ENCODE data around the gene CDC45.

Gene CDC45

GRCh38 chr22:19469421-19469820 lies 10.3 kb upstream of the CDC45 start:
- no peak for DNase-seq

GRCh38 chr22:19470010-19470409 lies 9.7 kb upstream of the CDC45 start:
- no peak for DNase-seq

DNA sequence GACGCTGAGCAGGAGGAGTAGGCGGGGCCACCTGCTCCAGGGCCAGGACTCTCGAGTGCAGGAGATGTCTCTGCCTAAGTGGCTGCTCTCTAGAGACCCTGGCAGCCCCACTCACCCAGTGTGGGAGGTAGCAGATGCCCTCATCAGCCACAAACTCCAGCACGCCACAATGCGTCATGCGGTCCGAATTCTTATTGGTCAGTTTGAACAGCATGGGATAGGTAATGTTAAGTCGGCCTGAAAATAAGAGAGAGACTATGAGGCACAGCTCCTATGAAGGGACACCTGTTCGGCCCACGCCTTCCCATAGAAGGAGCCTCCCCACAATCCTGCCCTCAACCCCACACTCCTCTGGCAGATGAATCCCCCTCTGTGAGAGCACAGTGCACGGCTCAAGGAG lies 8.1 kb upstream of the CDC45 start:
- DNase-seq: no peak

- no peak for DNase-seq
Measured at GRCh38 chr22:19472233-19472632, 7.5 kb upstream of the CDC45 start.

DNA sequence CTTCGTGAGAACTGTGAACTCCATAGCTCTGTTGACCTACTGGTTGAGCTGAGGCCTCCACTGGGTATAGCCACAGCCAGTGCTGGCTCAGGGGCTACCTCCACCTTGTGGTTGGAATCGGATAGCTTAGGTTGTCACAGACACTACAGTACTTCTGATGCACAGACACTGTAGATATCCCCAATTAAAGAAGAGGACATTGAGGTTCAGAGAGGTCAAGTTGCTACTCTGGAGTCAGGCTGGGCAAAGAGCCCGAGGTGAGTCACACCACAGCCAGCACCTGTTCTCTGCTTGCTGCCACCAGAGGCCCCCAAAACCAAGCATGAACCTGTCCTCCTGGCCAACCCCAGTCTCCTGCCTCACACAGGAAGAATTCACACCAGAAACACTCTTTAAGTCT lies 6.1 kb upstream of the CDC45 start:
- DNase-seq: no peak

- no peak for DNase-seq
Measured at GRCh38 chr22:19476023-19476422, 3.7 kb upstream of the CDC45 start.

DNA sequence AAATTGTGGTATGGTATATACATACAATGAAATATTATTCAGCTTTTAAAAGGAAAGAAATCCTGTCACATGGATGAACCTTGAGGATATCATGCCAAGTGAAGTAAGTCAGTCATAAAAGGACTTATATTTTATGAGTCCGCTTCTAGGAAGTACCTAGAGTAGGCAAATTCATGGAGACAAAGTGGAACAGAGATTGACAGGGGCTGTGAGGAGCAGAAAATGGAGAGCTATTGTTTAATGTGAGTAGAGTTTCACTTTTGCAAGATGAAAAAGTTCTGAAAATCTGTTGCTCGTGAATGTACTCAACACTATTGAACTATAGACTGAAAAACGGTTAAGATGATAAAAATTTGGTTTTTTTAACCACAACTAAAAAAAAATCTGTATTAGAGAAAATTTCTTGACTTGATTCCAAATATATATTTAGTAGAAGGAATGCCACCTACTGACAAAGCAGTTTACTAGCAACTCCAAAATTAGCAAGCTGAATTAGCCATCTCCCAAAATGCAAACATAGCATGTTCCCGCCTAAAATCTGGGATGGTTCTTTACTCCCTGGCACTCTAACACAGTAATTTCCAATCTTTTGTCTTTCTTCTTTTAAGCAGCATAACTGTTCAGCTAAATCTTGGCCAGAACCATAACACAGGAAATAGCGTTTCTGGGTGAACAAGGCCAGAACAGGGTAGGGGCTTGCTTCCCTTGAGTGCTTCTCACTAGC lies 2.2 kb upstream of the CDC45 start:
- no peak for DNase-seq

- peak; percentile 22 for DNase-seq
Measured at GRCh38 chr22:19478045-19478900, 1.4 kb upstream of the CDC45 start.

DNA sequence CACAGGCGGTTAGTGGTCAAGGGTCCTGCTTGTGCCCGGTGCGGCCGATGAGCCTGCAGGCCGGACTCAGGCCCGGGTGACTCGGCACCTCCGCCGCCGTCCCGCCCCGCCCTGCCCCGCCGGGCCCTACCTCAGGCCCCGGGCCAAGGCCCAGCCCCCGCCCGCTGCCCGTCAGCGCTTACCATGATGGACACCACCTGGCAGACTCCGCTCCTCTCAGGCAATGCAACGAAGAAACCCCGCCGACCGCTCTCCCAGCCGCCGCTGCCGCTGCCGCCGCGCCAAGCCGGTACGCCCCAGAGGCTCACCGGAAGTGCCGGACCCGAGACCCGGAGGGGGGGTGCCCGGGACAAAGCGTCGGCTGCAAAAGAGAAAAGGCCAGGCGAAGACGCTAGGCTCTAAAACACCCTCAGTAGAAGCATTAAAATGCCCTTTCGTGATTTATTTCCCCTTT lies 792 bp upstream of the CDC45 start, which contains the start of gene UFD1:
Gene UFD1, minus strand, starts transcription at position 293 of the 454 bp plus-strand sequence. Its CDS starts 108 bp downstream, at position 185.
- DNase-seq: peak; percentile 80

DNA sequence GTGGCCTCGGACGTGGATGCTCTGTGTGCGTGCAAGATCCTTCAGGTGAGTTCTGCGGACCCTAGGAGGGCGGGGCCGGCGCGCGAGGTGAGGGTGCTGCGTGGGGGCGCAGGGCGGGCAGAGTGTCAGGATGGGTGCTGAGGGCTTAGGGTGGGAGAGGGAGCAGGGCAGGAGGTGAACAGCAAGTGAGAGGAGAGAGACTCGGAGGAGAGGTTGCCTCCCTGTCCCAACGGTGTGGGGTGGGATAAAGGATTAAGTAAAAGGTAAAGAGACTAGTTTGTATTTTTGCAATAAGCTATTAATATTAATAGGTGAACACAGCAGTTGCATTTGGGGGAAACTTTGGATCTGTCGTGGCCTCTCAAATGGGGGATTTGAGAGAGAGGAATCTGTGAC lies 451 bp downstream of the CDC45 start:
- no peak for DNase-seq

- no peak for DNase-seq
Measured at GRCh38 chr22:19480789-19481188, 1.1 kb downstream of the CDC45 start.

GRCh38 chr22:19482297-19482696 lies 2.6 kb downstream of the CDC45 start:
- no peak for DNase-seq

- no peak for DNase-seq
Measured at GRCh38 chr22:19483481-19484244, 3.9 kb downstream of the CDC45 start.

DNA sequence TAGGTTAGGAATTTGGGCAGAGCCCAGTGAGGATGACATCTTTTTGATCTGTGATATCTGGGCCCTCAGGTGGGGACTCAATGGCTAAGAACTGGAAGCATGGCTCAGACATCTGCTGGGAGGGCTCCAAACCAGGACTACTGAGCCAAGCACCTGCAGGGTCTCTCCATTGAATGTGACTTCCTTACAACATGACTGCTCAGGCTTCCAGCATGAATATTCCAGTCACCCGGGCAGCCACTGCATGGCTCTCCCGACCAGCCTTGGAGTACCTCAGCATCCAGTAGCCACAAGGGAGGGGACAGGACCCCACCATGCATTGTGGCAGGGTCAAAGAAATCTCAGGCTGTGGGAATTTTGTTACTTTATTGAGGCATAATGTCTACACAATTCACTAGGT lies 8.6 kb downstream of the CDC45 start:
- DNase-seq: no peak

DNA sequence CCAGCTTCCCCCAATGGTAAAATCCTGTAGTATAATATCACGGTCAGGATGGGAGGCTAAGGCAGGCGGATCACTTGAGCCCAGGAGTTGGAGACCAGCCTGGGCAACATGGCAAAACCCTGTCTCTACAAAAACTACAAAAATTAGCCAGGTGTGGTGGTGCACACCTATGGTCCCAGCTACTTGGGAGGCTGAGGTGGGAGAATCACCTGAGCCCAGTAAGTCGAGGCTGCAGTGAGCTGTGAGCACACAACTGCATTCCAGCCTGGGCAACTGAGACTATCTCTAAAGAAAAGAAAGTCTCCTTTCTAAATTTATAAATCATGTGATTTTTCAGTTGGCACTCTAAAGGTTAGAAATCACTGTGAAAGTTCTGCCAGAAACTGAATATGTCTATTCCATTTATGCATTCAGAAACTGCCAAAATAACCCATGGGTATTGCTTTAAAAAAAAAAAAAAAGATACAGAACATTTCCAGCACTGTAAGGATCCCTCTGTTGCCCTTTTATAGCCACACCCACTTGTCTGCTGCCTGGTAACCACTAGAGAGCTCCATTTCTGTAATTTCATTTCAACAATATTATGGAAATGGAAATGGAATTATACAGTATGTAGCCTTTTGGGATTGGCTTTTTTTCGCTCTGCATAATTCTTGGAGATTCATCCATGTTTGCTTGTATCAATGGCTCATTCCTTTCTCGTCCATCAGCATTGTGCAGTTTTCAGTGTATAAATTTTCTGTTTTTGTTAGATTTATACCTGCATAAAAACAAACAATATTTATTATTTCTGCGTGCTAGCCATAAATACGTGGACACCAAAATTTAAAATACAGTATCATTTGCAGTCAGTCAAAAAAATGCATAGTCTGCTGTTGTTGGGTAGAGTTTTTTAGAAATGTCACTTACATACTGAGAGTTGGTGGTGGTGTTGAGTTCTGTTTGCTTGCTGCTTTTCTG lies 9.4 kb downstream of the CDC45 start:
- no peak for DNase-seq

GRCh38 chr22:19490628-19491230 lies 11.0 kb downstream of the CDC45 start:
- DNase-seq: no peak

GRCh38 chr22:19492504-19493174 lies 12.9 kb downstream of the CDC45 start:
- DNase-seq: no peak

- DNase-seq: no peak
Measured at GRCh38 chr22:19494001-19494560, 14.4 kb downstream of the CDC45 start.

DNA sequence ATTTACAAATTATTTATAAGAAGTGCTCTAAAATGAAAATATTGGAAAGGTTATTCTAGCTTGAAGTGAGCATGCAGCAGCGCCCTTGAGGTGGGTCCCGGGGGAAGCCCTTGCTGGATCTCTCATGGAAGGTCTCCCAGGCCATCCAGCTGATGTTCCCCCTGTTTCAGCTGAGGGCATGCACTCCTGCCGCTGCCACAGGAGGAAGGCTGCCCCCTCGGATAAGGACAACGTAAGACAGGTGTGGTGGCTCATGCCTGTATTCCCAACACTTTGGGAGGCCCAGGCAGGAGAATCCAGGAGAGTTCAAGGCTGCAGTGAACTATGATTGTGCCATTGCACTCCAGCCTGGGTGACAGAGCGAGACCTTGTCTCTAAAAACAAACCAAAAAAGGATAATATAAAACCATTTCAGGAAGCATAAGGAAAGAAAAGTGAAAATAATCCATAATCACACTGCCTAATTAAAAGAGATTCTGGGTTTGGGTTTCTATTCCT lies 15.0 kb downstream of the CDC45 start:
- DNase-seq: no peak

DNA sequence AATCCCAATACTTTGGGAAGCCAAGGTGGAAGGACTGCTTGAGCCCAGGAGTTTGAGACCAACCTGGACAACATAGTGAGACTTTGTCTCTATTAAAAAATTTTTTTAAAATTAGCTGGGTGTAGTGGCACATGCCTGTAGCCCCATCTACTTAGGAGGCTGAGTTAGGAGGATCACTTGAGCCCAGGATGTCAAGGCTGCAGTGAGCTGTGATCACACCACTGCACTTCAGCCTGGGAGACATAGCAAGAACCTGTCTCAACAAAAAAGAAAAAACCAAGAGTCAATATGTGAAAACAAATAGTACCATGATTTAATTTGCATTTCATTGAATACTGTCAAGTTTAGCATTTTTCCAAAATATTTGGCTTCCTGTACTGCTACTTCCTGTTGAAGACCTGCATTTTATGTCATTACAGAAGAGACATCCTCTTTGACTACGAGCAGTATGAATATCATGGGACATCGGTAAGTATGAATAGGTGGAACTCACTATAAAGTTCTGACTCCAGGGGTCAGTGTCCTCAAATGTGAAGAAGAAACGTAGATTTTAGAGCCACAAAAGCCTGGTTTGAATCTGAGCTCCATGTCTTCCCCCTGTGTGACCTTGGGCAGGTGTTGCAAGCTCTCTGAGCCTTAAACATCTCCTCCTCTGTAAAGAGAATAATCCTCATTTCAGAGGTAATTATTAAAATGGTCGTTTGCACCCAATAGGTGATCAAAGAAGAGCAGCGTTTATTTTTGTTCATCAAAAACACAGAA lies 16.0 kb downstream of the CDC45 start:
- no peak for DNase-seq
